GM04503 (cell line): ENCODE measurements around the gene CHD9NB.
A peak's percentile ranks its signal among the peaks of the same experiment; 100 is the strongest.

ENCODE experiments used
- DNase-seq: peaks from one replicate; pipeline ENCODE4 v3.0.0-alpha.2; 2012; ENCODE audit warnings: low read depth

Gene CHD9NB

GRCh38 chr16:53052519-53053501, at the start of gene CHD9NB:
Gene CHD9NB (minus strand): TSS chr16:53052897. CDS start chr16:53044158, 8,739 bp downstream.
- DNase-seq = peak; percentile 90

GRCh38 chr16:53100889-53101288, 48.2 kb upstream of the CHD9NB start:
- DNase-seq = no peak

GRCh38 chr16:53100131-53100748, 47.5 kb upstream of the CHD9NB start:
- DNase-seq = no peak

- DNase-seq = no peak
Measured at GRCh38 chr16:53099318-53100130, 46.8 kb upstream of the CHD9NB start.

- DNase-seq = no peak
Measured at GRCh38 chr16:53098526-53099317, 46.0 kb upstream of the CHD9NB start.

GRCh38 chr16:53097190-53097589, 44.5 kb upstream of the CHD9NB start:
- no peak for DNase-seq

GRCh38 chr16:53094013-53094630, 41.4 kb upstream of the CHD9NB start:
- no peak for DNase-seq

- no peak for DNase-seq
Measured at GRCh38 chr16:53093162-53093744, 40.6 kb upstream of the CHD9NB start.

- DNase-seq = no peak
Measured at GRCh38 chr16:53092284-53092683, 39.6 kb upstream of the CHD9NB start.

- DNase-seq = peak; percentile 83
Measured at GRCh38 chr16:53091466-53092211, 38.9 kb upstream of the CHD9NB start.

GRCh38 chr16:53090591-53091411, 38.1 kb upstream of the CHD9NB start:
- peak; percentile 99 for DNase-seq

- no peak for DNase-seq
Measured at GRCh38 chr16:53090286-53090590, 37.5 kb upstream of the CHD9NB start.

GRCh38 chr16:53089434-53090285, 37.0 kb upstream of the CHD9NB start:
- no peak for DNase-seq

GRCh38 chr16:53087101-53087500, 34.4 kb upstream of the CHD9NB start:
- no peak for DNase-seq

- DNase-seq = no peak
Measured at GRCh38 chr16:53085931-53086421, 33.3 kb upstream of the CHD9NB start.

GRCh38 chr16:53085369-53085843, 32.7 kb upstream of the CHD9NB start:
- DNase-seq = no peak

- DNase-seq = no peak
Measured at GRCh38 chr16:53084746-53085334, 32.1 kb upstream of the CHD9NB start.

- DNase-seq = no peak
Measured at GRCh38 chr16:53084141-53084541, 31.4 kb upstream of the CHD9NB start.
